Trophoblast cell (in vitro differentiated cells and primary cell): ENCODE measurements around the gene UBE2A. TPM values are rescaled to one million over a fixed set of nuclear protein-coding genes. Genes with fewer than 3 reads are reported as not detected.
A peak's percentile ranks its signal among the peaks of the same experiment; 100 is the strongest.

Source experiments
- DNase-seq, 2 donors: peaks; one replicate each; pipeline ENCODE4 v3.0.0-alpha.2; 2016
- H2AFZ ChIP-seq: 2 replicates; pipeline ENCODE4 v1.6.1; 2013; ENCODE audit warnings: low read length, moderate library complexity, mild to moderate bottlenecking; ENCODE audit not compliant: insufficient read depth, poor library complexity
- H2AK5ac ChIP-seq: 2 replicates; pipeline ENCODE4 v1.6.1; 2013; ENCODE audit warnings: mild to moderate bottlenecking, low read length
- H2BK120ac ChIP-seq: 2 replicates; pipeline ENCODE4 v1.6.1; 2013; ENCODE audit warnings: low read length, mild to moderate bottlenecking, moderate library complexity; ENCODE audit not compliant: insufficient read depth, poor library complexity
- H2BK12ac ChIP-seq: 2 replicates; pipeline ENCODE4 v1.6.1; 2013; ENCODE audit warnings: mild to moderate bottlenecking, low read length, moderate library complexity
- H2BK5ac ChIP-seq: 2 replicates; pipeline ENCODE4 v1.6.1; 2013; ENCODE audit warnings: low read length, low read depth, moderate library complexity, mild to moderate bottlenecking; ENCODE audit not compliant: poor library complexity
- H3K14ac ChIP-seq: 2 replicates; pipeline ENCODE4 v1.6.1; 2013; ENCODE audit warnings: mild to moderate bottlenecking, low read length
- H3K18ac ChIP-seq: 2 replicates; pipeline ENCODE4 v1.6.1; 2013; ENCODE audit warnings: mild to moderate bottlenecking, low read length
- H3K23ac ChIP-seq: 2 replicates; pipeline ENCODE4 v1.6.1; 2013; ENCODE audit warnings: low read length
- H3K27ac ChIP-seq: 2 replicates; pipeline ENCODE4 v1.5.1; 2013; ENCODE audit warnings: low read depth, mild to moderate bottlenecking, inconsistent platforms, low read length, moderate library complexity
- H3K27me3 ChIP-seq: 2 replicates; pipeline ENCODE4 v1.6.1; 2013; ENCODE audit warnings: inconsistent platforms, mild to moderate bottlenecking, low read length, moderate library complexity; ENCODE audit not compliant: insufficient read depth
- H3K36me3 ChIP-seq, 2 experiments: 1 replicate in 1 of 2; 2 replicates in 1 of 2; pipeline ENCODE4 v1.6.1; 2013; ENCODE audit warnings: low read length in 2 of 2, mild to moderate bottlenecking in 2 of 2, moderate library complexity in 1 of 2; ENCODE audit not compliant: insufficient read depth in 2 of 2, control insufficient read depth in 1 of 2
- H3K4ac ChIP-seq: 2 replicates; pipeline ENCODE4 v1.6.1; 2013; ENCODE audit warnings: low read depth, mild to moderate bottlenecking, low read length, moderate library complexity
- H3K4me1 ChIP-seq, 2 experiments: 1 replicate in 1 of 2; 2 replicates in 1 of 2; pipeline ENCODE4 v1.6.1; 2013; ENCODE audit warnings: low read length in 2 of 2, mild to moderate bottlenecking in 2 of 2, moderate library complexity in 1 of 2; ENCODE audit not compliant: insufficient read depth in 2 of 2, control insufficient read depth in 1 of 2
- H3K4me2 ChIP-seq: 2 replicates; pipeline ENCODE4 v1.6.1; 2013; ENCODE audit warnings: inconsistent platforms, mild to moderate bottlenecking, low read length, moderate library complexity
- H3K4me3 ChIP-seq: 2 replicates; pipeline ENCODE4 v1.5.1; 2013; ENCODE audit warnings: mild to moderate bottlenecking, low read depth, low read length, inconsistent platforms
- H3K79me1 ChIP-seq: one replicate; pipeline ENCODE4 v1.6.1; 2013; ENCODE audit warnings: low read length
- H3K79me2 ChIP-seq: 2 replicates; pipeline ENCODE4 v1.6.1; 2013; ENCODE audit warnings: low read length, mild to moderate bottlenecking; ENCODE audit not compliant: control insufficient read depth, insufficient read depth, poor library complexity
- H3K9ac ChIP-seq: 2 replicates; pipeline ENCODE4 v1.6.1; 2013; ENCODE audit warnings: mild to moderate bottlenecking, low read length
- H3K9me3 ChIP-seq: 2 replicates; pipeline ENCODE4 v1.6.1; 2013; ENCODE audit warnings: low read depth, mild to moderate bottlenecking, control low read depth, inconsistent platforms, low read length; ENCODE audit not compliant: insufficient read depth
- H4K12ac ChIP-seq: 2 replicates; pipeline ENCODE4 v1.6.1; 2013; ENCODE audit warnings: low read depth, mild to moderate bottlenecking, low read length, moderate library complexity
- H4K8ac ChIP-seq: 2 replicates; pipeline ENCODE4 v1.6.1; 2013; ENCODE audit warnings: low read depth, mild to moderate bottlenecking, low read length, moderate library complexity
- H4K91ac ChIP-seq: one replicate; pipeline ENCODE4 v1.6.1; 2013; ENCODE audit warnings: low read depth, mild to moderate bottlenecking, low read length, moderate library complexity
- WGBS: extraction: QIAGEN DNeasy Blood & Tissue Kit; methylation state at CpG from one replicate; pipeline ENCODE4 v1.1.7; 2013; ENCODE audit warnings: missing lambda C conversion rate; ENCODE audit not compliant: insufficient read length, insufficient coverage; ENCODE audit errors: extremely low coverage; 5-methylcytosine and 5-hydroxymethylcytosine counted together
- polyA plus RNA-seq: library from polyadenylated mRNA; stranded (reverse); fragments of 200-250 nt; gene quantifications from 2 replicates; pipeline ENCODE4 v1.2.3, GENCODE V29; 2013

The UBE2A gene
- 124 and 137 TPM in 2 replicates for polyA plus RNA-seq

DNA sequence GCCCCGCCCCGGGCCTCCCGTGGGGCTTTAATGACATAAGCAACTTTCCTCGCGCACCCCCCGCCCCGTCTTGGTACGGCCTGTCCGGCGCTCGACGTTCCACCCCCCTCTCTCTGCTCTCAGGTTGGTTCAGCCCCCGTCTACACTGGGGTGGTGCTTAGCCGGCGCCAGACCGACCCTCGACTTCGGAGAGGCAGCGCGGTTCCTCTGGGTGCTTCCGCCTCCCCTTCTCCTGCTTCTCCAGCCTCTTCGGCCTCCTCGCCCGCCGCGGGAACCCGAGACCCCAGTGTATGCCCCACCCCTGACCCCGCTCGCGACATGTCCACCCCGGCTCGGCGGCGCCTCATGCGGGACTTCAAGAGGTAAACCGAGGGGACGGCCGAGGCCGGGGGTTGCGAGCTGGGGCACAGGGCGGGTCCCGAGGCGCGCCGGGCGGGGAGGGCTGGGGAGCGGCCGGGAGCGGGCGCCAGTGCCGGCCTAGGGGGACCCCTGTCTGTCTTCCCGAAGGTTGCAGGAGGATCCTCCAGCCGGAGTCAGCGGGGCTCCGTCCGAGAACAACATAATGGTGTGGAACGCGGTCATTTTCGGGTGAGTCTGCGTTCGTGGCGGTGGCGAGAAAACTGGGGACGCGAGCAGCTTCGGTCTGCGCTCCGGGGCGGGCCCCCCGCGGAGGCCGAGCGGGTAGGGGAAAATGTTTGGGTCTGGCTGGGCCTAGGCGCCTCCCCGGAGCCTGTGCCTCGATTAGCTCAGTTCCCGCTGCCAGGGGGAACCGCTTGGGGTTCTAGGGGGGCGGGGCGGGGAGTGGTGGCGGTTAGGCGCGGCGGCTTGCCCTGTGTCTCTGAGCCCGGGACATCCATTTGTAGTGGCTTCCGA, at the start of gene UBE2A:
UBE2A (plus strand) TSS at position 170 of the 873 bp plus-strand sequence; CDS start at position 319, 149 bp downstream.
- H2BK12ac ChIP-seq: no peak within 1 kb of the TSS
- H3K14ac ChIP-seq: peak within 1 kb of the TSS; percentile 70
- peaks cover 3% of the 10 kb centered on the region for H3K79me2 ChIP-seq
- H3K4me1 ChIP-seq: peaks cover 0 to 4% of the 10 kb centered on the region in 2 experiments
- H3K36me3 ChIP-seq: no peaks in the 10 kb centered on the region
- H3K27me3 ChIP-seq: no peaks in the 10 kb centered on the region
- H2AFZ ChIP-seq: peak within 1 kb of the TSS; percentile 81
- peak within 1 kb of the TSS; percentile 62 for H4K12ac ChIP-seq
- H3K4ac ChIP-seq: peak within 1 kb of the TSS; percentile 64
- peak within 1 kb of the TSS; percentile 72 for H2BK120ac ChIP-seq
- peak within 1 kb of the TSS; percentile 88 for H2BK5ac ChIP-seq
- peak; percentile 73 to 88 for DNase-seq
- peaks cover 6% of the 10 kb centered on the region for H3K79me1 ChIP-seq
- H4K91ac ChIP-seq: peak within 1 kb of the TSS; percentile 73
- H3K9ac ChIP-seq: peak within 1 kb of the TSS; percentile 91
- no peak within 1 kb of the TSS for H2AK5ac ChIP-seq
- H4K8ac ChIP-seq: peak within 1 kb of the TSS; percentile 79
- H3K9me3 ChIP-seq: no peaks in the 10 kb centered on the region
- H3K18ac ChIP-seq: peak within 1 kb of the TSS; percentile 79
- WGBS: no CpG with 5 or more reads among the region's 86 CpGs
- H3K4me2 ChIP-seq: peak within 1 kb of the TSS; percentile 89
- peak within 1 kb of the TSS; percentile 94 for H3K4me3 ChIP-seq
- no peak within 1 kb of the TSS for H3K23ac ChIP-seq
- H3K27ac ChIP-seq: peak within 1 kb of the TSS; percentile 74

DNA sequence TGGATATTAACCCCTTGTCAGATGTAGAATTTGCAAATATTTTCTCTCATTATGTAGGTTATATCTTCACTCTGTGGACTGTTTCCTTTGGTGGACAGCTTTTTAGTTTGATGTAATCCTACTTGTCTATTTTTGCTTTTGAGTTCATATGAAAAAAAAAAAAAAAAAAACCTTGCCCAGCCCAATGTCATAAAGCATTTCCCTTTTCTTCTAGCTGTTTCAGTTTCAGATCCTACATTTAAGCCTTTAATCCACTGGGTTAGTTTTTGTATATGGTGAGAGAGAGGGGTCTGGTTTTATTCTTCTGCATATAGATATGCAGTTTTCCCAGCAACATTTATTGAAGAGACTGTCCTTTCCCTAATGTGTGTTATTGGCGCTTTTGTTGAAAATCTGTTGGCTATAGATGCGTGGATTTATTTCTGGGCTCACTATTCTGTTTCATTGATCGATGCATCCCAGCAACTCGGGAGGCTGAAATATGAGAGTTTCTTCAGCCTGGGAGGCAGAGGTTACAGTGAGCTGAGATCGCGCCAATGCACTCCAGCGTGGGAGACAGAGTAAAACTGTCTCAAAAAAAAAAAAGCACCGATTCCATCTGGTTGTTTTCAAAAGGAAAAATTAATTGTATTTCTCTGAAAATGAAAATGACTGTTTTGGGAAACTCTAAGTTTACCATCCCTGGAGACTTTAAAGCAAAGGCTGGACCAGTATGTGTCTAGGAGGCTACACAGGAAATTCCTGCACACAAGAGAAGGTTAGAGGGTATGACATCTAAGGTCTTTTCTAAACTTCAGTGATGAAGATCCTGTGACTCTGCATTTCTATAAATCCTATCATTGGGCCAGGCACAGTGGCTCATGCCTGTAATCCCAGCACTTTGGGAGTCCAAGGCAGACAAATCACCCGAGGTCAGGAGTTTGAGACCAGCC, 44.8 kb upstream of the UBE2A start:
- Histone ChIP-seq H3K14ac (no peak overlapping the region), H2AFZ (no peak overlapping the region), H3K27ac (no peak overlapping the region), H3K4me1 (no peaks in the 10 kb centered on the region), H3K4me3 (no peak overlapping the region), H2BK5ac (no peak overlapping the region), H3K27me3 (no peaks in the 10 kb centered on the region), H3K18ac (no peak overlapping the region), H3K4me2 (no peak overlapping the region), H3K23ac (no peak overlapping the region), H3K4ac (no peak overlapping the region), H2BK120ac (no peak overlapping the region), H4K12ac (no peak overlapping the region), H3K36me3 (no peaks in the 10 kb centered on the region), H3K79me1 (no peaks in the 10 kb centered on the region), H3K9me3 (no peaks in the 10 kb centered on the region), H4K8ac (no peak overlapping the region), H3K79me2 (no peaks in the 10 kb centered on the region), H2AK5ac (no peak overlapping the region), H2BK12ac (no peak overlapping the region), H3K9ac (no peak overlapping the region), H4K91ac (no peak overlapping the region)
- WGBS: no CpG with 5 or more reads among the region's 9 CpGs
- no peak for DNase-seq

DNA sequence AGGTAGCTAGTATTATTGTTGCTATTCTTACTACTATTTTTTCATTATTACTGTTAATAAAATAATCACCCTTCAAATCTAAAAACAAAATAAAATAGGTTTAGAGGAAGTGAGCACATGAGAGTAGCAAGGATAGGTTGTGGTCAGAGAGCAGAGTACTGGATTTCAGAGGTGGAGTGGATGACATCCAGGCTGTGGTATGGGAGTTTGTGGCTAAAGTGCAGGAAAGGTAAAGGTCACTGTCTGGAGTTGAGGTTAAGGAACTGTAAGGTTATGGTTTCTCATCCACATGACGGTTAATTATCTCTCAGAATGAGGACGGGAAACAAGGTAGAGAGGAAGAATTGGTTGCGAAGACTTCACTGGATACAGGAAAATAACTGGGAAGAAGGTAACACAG, 36.9 kb upstream of the UBE2A start:
- Histone ChIP-seq H2AFZ (no peak overlapping the region), H4K91ac (no peak overlapping the region), H4K8ac (no peak overlapping the region), H4K12ac (no peak overlapping the region), H3K9me3 (no peaks in the 10 kb centered on the region), H3K14ac (no peak overlapping the region), H2BK12ac (no peak overlapping the region), H3K79me2 (no peaks in the 10 kb centered on the region), H3K23ac (no peak overlapping the region), H3K36me3 (peaks cover 0 to 5% of the 10 kb centered on the region in 2 experiments), H3K79me1 (no peaks in the 10 kb centered on the region), H3K27me3 (no peaks in the 10 kb centered on the region), H3K4ac (no peak overlapping the region), H2AK5ac (no peak overlapping the region), H2BK5ac (no peak overlapping the region), H3K4me2 (no peak overlapping the region), H2BK120ac (no peak overlapping the region), H3K4me1 (peaks cover 0 to 4% of the 10 kb centered on the region in 2 experiments), H3K4me3 (no peak overlapping the region), H3K18ac (no peak overlapping the region), H3K9ac (no peak overlapping the region), H3K27ac (no peak overlapping the region)
- WGBS: no CpG with 5 or more reads among the region's 3 CpGs
- peak; percentile 12 to 42 for DNase-seq

DNA sequence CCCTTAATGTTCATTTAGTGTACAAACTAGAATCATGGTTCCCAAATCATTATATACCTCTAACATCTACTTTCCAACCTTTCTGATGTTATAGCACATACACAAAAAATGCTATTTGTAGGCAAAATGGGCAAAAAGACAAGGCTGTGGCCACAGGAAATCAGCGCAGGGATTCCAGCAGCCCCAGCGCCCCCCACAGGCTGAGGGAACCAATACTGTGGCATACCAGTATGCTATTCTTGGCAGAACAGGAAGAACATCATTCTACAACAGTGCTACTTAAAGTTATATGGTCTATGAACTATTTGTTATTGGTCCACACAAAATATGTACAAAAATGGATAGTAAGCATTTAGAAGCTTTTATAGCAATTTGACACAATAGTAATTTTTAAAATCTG, 34.5 kb upstream of the UBE2A start:
- Histone ChIP-seq H3K18ac (no peak overlapping the region), H3K4ac (no peak overlapping the region), H4K8ac (no peak overlapping the region), H2BK5ac (no peak overlapping the region), H3K14ac (no peak overlapping the region), H3K9ac (no peak overlapping the region), H3K79me1 (no peaks in the 10 kb centered on the region), H2BK120ac (no peak overlapping the region), H3K4me3 (no peak overlapping the region), H3K36me3 (peaks cover 0 to 5% of the 10 kb centered on the region in 2 experiments), H3K27ac (no peak overlapping the region), H2BK12ac (no peak overlapping the region), H3K4me2 (no peak overlapping the region), H3K9me3 (no peaks in the 10 kb centered on the region), H4K91ac (no peak overlapping the region), H3K23ac (no peak overlapping the region), H4K12ac (no peak overlapping the region), H3K79me2 (no peaks in the 10 kb centered on the region), H3K4me1 (peaks cover 0 to 4% of the 10 kb centered on the region in 2 experiments), H3K27me3 (no peaks in the 10 kb centered on the region), H2AFZ (no peak overlapping the region), H2AK5ac (no peak overlapping the region)
- no CpG with 5 or more reads among the region's 2 CpGs for WGBS
- DNase-seq: peak in 1 of 2 donors; percentile 25
